Cortex of kidney (tissue), 1 donor: ENCODE results near the gene NOM1.

Source experiments
- DNase-seq: peaks from one replicate; lab custom pipeline; 2025; lab: John Stamatoyannopoulos, UW

The NOM1 gene

DNA sequence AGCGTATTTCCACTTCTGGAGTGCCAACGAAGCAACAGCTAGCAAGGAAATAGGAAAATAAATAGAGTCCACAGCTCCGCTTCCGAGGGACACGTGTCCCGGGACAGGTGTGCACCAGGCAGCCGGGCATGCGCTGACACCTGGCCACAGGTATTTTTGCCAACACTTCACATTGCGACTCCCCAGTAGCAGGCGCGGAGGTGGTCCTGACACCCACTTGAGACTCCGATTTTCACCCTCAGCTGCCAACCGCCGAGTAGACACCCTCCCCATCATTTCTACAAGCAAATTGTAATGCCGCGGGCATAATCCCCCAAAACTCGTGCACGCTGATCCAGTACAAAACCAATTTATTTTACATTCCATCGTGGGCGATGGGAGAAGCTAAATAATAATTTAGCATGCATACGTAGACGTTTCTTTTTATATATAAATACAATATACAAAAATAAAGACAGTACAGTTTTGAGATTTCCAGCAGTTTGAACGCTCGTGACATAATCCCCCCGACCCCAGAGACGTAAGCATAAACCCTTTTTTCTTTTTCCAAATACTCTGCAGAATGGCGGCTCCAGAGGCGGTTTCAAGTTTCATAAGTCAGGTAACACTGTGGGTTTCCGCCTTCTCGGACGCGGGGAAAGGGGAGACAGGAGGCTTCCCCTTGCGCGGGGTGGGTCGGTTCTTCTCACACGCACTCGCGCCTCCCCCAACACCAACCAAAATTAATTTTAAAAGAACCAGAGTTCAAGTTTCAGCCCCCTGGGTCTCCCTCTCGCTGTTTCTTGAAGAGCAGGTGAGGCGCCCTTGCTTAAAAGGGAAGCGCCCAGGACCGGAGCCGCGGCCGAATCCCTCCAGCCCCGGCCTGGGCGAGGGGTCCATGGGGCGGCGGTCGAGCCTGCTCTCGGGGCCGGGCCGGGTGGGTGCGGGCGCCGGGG, 55.3 kb downstream of the NOM1 start:
- DNase-seq: no peak

DNA sequence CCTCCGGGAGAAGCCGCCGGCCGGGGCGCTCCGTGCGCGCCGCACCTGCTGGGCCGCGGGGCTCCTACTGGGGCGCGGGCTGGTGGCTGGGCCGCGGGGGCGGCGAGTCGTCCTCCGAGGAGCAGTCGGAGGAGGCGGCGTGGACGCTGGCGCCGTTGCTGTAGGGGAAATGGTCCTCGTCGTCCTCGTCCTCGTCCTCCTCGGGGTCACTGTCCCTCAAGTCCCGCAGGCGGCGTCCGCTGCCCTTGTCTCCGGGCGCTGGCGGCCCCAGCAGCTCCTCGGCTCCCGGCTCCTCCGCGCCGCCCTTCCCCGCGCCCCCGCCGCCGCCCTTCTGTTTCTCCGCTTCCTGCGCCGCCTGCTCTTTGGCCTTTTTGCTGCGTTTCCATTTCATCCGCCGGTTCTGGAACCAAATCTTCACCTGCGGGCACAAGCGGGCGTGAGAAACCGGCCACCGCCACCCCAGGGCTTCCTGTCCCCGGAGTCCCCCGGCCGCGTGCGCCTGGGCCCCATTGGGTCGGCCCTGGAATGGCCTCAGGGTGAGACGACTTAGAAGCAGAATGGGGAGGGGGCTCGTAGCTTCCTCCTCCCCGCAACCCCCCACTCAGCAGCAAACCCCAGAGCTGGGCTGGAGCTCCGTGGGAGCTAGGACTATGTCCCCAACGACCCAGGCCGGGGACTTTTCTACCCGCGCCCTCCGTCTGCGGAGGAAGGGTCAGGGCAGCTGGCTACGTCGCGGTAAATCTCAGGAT, 56.1 kb downstream of the NOM1 start:
- DNase-seq: no peak

DNA sequence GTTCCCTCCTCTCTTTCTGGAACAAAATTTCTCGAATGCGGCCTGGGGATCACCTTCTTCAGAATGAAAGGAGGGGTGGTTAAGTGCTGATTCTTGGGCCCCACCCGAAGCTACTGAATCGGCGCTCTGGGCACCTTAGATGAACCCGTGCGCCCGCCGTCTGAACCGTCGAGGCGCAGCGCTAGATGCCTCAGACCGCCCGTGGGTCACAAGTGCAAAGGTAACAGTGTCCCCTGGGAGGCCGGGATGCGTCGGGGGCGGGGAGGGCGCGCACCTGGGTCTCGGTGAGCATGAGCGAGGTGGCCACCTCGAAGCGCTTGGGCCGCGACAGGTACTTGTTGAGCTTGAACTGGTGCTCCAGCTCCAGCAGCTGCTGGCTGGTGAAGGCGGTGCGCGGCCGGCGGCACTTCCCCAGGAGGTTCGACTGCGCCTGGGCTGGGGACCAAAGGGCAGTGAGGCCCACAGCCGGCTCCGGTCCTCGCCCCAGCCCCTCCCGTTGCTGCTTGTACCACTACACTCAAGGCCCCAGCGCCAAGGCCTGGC, 56.8 kb downstream of the NOM1 start:
- DNase-seq: no peak

DNA sequence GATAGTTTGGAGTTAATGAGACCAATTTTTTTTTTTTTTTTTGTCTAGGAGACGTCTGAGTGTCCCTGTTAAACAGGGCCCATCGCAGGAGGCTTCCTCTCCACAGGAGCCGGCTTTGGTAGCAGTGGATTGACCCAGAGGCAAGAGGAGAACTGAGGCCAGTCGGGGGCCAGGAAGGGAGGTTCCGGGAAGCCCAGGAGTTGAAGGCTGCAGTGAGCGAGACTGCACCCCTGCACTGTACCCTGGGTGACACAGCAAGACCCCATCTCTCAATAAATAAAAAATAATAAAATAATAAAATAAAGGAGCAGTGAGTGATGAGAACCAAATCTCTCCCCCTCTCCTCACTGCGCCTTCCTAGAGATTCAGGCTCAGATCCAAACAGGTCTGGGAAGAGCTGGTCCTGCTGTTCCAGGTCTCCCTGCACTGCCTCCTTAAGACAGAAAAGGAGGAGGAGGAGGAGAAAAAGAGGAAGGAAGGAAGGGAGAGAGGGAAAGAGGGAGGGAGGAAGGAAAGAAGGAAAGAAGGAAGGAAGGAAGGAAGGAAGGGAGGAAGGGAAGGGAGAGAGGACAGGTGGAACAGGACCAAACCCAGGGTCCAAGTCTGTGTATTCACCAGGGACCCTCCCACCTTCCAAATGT, 57.4 kb downstream of the NOM1 start:
- no peak for DNase-seq

DNA sequence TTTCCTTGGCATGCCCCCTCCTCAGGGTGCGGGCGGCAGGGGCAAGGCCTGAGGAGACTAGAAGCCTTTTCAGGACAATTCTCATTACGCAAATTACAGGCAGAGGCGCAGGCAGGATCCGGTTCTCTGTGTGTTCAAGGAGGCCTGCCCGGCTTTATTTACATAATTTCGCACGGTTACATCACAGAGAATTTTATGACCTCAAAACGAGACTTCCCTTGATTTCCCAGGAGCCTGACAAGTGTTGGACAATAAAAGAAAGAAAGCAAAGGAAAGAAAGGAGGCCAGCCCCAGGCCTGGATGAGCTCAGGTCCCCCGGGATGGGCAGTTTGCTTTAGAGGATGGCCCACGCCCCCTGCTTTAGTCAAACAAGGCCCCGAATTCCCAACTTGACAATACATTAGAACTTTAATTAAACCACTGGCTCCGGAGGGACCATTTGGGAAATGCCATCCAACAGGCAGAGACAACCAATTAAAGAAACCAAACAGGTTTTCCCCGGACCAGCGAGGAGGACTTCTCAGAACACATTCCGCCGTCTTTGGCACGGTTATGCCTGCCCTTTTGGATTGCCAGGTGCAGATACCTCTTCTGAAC, 58.1 kb downstream of the NOM1 start:
- no peak for DNase-seq

DNA sequence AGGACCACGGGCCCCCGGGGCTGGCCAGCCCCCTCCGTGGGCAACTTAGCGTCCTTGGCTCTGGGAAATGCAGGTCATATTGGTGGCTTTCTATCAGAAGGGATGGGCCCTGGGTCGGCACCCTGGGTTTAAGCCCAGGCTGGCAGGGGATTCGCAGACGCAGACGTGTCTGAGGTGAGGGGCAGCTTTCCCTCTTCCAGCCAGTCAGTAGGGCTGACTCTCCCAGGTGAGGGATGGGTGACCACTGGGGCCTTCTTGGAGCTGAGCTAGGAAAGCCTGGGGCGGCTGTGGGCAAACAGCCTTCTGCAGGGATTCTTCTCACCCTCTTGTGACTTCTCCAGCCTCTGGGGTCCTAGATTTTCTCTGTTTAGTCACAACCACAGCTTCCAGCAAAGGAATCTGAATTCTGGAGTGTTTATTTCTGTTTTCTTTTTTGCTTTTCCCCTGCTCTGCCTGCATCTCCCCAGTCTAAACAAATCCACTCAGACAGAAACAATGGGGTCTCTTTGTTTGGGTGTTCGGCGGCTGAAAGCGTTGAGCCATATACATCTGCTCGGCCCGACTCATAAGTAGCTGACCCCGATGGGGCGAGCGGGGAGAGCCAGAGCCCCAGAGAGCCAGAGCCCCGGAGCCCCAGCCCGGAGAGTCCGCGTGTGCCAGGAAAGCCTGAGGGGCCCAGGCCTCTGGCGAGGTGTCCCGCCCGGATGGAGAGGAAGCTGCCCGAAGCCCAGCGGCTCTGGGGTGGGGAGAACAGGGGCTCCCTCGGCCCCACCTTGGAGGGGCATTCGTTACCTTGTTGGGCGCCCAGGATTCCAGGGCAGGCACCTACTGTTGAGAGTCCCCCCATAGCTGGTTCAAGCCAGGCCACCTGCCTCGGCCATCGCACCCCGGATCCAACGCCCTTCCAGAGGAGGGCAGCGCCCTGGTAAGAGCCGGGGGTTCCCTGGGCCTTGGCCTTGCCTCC, 59.0 kb downstream of the NOM1 start:
- no peak for DNase-seq

DNA sequence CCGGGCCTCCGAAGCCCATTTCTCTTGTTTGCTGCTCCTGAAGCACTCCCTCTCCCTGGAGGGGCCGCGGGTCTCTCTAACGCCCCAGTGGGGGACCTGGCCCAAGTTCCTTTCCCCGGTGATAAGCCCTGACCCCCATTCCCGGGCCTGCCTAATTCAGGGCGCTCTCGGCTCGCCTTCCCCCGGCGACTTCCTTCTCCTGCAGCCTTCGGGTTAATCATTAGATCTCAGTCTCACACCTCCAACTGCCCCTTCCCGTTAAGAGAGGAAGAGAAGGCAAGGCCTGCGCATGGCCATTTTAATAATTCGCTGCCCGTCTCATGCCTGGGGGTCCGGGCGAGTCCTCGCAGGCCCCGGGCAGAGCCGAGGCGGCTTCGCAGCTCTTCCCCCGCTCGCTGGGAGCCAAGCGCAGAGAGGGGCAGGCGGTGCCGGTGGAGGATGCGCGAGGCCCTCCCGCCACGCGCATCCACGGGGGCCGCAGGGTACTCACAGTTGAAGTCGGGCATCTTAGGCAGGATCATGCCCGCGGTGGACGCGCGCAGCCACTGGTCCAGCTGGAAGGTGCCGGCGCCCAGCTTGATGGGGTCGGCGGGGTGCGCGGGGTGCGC, 59.8 kb downstream of the NOM1 start:
- no peak for DNase-seq

DNA sequence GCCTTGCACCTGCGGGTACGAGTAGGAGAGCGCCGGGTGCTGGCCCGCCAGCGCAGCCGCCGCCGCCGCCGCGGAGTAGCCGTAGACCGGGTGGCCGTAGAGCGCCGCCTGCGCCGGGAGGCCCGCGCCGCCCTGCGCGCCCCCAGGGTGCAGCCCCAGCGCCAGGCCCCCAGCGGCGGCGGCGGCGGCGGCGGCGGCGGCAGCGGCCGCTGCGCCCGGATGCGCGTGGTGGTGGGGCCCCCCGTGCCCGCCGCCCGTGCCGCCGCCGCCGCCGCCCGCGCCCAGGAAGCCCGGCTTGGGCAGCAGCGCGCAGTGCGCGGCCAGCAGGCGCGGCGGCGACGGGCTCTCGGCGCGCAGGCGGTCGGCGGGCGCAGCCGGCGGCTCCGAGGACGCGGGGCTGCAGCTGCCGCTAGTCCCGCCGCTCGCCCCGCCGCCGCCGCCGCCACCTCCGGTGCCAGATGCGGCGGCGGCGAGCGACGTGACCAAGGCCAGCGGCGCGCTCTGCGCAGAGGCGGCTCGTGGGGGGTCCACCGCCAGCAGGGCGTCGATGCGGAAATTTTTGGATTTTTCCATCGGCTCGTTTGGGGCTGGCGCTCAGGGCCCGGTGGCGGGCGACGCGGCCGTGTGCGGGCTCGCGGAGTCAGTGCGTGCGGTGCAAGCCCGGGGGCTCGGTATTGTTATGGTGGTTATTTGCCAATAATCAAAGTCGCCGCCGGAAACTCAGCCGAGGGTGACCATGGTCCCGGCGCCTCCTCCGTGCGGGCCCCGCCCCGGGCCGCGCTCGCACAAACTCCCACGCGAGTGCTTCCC, 60.5 kb downstream of the NOM1 start:
- no peak for DNase-seq

DNA sequence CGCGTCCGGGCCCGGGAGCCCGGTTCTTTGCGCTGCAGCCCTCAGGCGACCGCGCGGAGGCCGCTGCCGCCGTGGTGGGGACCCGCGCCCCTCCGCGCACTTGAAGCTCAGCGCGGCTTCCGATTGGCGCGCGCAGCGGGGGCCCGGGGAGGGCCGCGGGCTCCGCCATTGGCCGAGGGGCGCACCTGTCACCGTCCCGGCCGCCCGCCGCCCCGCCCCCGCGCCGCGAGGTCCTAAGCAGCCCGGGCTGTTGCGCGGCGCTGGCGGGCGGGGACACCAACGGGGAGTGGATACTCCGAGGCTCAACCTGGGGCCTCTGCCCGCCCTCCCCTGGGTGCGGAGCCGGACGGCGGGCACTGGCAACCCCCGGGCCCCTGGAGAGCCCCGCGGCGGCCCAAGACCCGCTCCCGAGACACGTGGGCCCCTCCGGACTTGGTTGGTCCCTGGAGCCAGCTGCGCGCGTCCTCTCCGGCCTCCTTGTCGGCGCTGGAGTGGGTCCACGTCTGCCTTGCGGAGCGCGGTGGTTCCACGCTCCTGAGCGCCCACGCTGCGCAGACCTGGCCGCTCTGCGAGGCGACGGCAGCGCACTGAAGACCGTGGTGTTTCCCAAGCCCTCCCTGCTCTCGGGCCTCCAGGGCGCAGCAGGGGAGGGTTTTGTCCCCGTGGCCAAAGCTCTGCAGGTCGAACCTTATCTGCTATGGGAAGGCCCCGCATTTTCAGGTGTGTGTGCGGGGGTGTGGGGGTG, 61.2 kb downstream of the NOM1 start, which contains the start of gene MNX1:
MNX1 (minus strand) TSS at position 76 of the 745 bp plus-strand sequence. CDS start 313 bp downstream, outside the sequence.
- no peak for DNase-seq

DNA sequence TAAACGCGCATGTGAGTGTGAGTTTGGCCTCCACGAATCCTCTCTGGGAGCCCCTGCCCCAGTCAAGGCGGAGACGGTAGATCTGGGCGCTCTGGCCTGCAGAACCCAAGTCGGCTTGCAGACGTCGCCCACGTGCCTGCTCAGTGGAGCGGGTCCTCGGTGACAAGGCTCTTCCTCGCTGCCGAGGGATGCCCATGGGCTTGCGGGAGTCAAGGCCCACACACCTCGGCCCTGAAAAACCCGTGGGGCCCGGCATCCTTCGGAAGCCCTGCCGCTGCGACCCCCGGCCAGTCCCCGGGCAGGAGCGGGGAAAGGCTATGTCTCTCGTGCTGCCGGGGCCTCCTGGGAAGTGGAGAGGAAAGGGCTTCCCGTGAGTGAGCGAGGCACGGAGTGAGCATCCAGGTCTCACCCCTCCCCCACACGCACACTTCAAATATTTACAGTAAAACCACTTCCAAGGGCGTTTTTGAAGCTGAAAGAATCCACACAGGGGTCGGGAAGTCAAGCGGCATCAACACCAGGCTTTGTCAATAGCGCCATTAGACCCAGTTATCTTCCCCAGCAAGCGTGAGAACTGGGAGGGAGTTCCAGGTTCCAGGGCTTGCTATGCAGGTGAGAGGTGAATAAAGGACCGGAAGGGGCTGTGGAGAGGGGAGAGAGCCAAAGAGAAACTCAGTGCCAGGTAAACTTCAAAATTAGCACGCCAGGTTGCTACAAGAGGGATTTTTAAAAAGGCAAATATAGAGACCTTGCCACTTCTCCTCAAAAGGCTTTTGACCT, 62.0 kb downstream of the NOM1 start:
- DNase-seq: no peak

DNA sequence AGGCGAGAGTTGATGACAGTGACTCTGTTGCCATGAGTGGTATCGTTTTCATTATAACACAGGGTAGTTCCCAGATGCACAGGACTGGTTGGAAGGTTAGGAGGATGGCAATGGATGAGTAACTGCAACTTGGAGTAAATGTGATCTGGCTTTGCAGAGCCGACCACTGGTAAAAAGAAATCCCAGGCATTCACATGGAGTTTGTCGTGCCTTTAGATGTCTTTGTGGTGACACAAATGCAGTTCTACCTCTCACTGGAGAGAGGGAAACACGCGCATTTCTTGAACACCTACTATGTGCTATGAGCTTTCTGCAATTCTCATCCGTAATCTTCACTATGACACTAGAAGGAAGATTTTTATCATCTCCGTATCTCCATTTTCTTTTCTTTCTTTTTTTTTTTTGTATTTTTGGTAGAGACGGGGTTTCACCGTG, 62.6 kb downstream of the NOM1 start:
- no peak for DNase-seq

DNA sequence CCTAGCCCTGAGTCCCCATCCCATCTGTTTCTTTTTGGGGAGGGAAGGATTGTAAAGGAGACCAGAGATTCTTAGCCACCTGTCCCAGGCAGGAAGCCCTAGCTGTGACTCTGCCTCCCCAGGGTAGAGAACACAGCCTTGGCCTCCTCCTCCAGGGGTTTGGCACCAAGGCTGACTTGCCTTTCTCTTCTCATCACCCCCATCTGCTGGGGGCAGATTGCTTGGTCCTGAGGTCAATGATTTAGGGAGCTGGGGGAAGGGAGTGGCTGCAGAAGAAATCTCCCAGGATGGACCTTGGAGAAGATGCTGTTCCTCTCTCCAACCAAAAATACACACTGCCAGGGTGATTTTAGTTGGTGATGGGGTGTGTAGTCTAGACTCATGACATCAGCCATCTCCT, 63.6 kb downstream of the NOM1 start:
- DNase-seq: no peak

DNA sequence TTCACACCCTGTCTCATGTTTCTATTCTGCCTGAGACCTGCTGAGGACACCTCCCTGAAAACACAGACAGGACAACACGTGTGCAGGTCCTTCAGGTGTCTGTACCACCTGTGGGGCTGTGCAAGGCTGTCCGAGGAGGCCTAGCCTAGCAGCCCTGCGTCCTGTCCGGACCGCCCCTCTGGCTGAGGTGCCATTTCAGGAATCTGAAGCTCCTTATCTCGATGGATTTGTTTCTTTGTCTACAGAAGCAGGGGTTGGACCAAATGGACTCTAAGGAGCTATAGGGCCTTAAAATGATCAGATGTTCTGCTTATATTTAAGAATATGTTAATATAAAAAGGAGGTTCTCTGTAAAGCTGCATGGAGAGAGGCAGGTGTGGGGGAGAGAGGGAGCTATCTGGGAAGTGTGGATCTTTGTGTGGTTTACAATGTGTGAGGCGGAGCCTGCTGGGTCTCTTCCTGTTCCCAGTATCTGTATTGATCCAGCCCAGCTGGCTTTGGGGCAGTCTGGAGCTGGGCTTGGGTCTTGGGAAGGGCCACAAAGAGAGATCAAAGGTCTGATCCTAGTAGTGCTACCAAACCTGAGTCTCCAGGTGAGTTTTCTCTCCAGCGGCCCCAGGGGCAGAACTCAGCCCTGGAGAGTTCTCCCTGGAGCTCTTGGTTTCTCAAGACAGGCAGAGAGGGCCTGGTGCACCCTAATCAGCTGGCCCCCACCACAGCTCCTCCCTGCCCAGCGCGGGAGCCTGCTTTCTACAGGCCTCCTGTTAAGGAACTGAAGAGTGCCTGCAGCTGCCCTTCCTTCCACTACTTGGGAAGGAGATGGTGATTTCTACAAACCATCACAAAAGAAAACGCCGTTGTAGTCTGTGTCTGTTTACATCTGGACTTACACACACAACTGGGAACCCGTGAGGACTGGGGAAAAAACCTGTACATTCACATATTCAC, 64.4 kb downstream of the NOM1 start:
- no peak for DNase-seq

DNA sequence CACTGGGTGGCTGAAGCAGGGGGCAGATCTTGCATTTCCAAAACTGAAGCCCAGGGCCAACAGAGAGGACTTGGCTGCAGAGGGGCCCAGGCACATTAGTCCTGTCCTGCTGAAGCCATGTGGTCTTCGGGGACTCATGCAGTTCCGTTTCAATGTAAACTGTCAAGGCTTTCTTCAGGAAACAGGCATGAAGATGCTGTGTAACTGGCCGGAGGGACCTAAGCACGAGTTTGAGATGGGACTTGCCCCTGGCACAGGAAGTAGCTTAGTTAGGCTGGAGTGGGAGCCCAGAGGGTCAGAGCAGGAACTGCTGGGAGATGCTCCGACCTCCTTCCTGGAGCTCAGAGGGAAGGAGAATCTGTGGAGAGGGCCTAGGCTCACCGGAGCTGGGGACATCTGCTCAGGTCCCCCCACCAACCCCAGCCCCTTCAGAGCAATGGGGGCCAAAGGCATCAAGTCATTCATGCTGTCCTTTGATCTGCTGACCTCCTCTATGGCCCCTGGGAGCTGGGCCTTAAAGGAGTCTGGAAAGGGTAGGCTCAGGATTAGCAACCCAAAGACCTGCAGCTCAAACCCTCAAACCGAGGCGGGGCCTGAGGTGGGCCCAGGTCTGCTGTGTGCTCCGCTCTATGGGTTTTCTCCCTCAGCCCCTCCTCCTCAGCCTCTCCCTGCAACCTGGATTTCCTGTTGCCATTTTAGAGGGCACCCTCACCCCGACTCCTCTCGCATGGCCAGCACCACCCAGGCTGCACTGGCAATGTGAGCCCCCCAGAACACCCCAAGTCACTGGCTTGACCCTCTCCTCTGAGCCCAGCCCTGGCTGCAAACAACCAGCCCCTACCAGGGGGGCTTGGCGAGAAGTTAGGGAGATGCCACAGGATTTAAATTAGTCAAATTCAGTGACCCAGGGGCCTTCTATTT, 65.4 kb downstream of the NOM1 start:
- DNase-seq: no peak

DNA sequence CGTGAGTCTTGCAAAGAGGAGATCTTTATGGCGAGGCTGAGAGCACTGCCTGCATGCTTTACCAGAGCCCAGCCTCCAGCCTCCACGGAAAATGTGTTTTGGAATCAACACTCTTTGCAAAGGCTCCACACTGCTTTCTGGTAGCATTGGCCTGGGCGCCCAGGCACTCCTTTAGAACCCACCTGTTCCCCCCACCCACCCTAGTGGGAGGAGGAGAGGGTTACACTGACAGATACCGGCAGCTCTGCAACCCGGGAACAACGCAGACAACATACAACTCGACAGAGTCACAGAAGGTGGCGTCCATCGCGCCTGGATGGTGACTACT, 66.5 kb downstream of the NOM1 start:
- no peak for DNase-seq
